ENCODE results near the gene PPP2R5C.

The PPP2R5C gene

GRCh38 chr14:101731187-101732080 lies 30.1 kb upstream of the PPP2R5C start:
- H3K36me3 ChIP-seq = no peaks in the 10 kb centered on the region
- no peak overlapping the region for H3K4me3 ChIP-seq (ENCODE audit: low read depth, low read length)
- H3K27me3 ChIP-seq (ENCODE audit: insufficient read depth, low read depth, severe bottlenecking) = no peaks in the 10 kb centered on the region
- peak overlapping the region; percentile 18 for H3K27ac ChIP-seq
- peak; percentile 65 for DNase-seq
- no peak for TF ChIP-seq CTCF (IDR thresholded peaks at IDR 0.05; ENCODE audit: low read depth, low read length)
- H3K9me3 ChIP-seq (ENCODE audit: severe bottlenecking) = peaks cover 2% of the 10 kb centered on the region

- Histone ChIP-seq H3K9me3 (ENCODE audit: severe bottlenecking) (peaks cover 2% of the 10 kb centered on the region), H3K27ac (no peak overlapping the region), H3K4me3 (ENCODE audit: low read depth, low read length) (no peak overlapping the region), H3K27me3 (ENCODE audit: insufficient read depth, low read depth, severe bottlenecking) (no peaks in the 10 kb centered on the region), H3K36me3 (no peaks in the 10 kb centered on the region)
- TF ChIP-seq CTCF (IDR thresholded peaks at IDR 0.05; ENCODE audit: low read depth, low read length) = no peak
- no peak for DNase-seq
Observed at GRCh38 chr14:101732118-101732517, 29.4 kb upstream of the PPP2R5C start.

- no peaks in the 10 kb centered on the region for H3K27me3 ChIP-seq (ENCODE audit: insufficient read depth, low read depth, severe bottlenecking)
- H3K4me3 ChIP-seq (ENCODE audit: low read depth, low read length) = no peak overlapping the region
- peaks cover 2% of the 10 kb centered on the region for H3K9me3 ChIP-seq (ENCODE audit: severe bottlenecking)
- no peaks in the 10 kb centered on the region for H3K36me3 ChIP-seq
- no peak for DNase-seq
- no peak for TF ChIP-seq CTCF (IDR thresholded peaks at IDR 0.05; ENCODE audit: low read depth, low read length)
- H3K27ac ChIP-seq = no peak overlapping the region
Observed at GRCh38 chr14:101733211-101733610, 28.3 kb upstream of the PPP2R5C start.

- Histone ChIP-seq H3K36me3 (no peaks in the 10 kb centered on the region), H3K4me3 (ENCODE audit: low read depth, low read length) (no peak overlapping the region), H3K9me3 (ENCODE audit: severe bottlenecking) (peaks cover 2% of the 10 kb centered on the region), H3K27ac (no peak overlapping the region), H3K27me3 (ENCODE audit: insufficient read depth, low read depth, severe bottlenecking) (no peaks in the 10 kb centered on the region)
- no peak for TF ChIP-seq CTCF (IDR thresholded peaks at IDR 0.05; ENCODE audit: low read depth, low read length)
- DNase-seq = no peak
Observed at GRCh38 chr14:101734246-101734847, 27.2 kb upstream of the PPP2R5C start.

- TF ChIP-seq CTCF (IDR thresholded peaks at IDR 0.05; ENCODE audit: low read depth, low read length) = no peak
- H3K4me3 ChIP-seq (ENCODE audit: low read depth, low read length) = no peak overlapping the region
Observed at GRCh38 chr14:101735453-101735852, 26.1 kb upstream of the PPP2R5C start.

More at GRCh38 chr14:101735453-101735852, 26.1 kb upstream of the PPP2R5C start:
- no peak for DNase-seq
- Histone ChIP-seq H3K27ac (no peak overlapping the region), H3K27me3 (ENCODE audit: insufficient read depth, low read depth, severe bottlenecking) (no peaks in the 10 kb centered on the region), H3K9me3 (ENCODE audit: severe bottlenecking) (peaks cover 5% of the 10 kb centered on the region), H3K36me3 (no peaks in the 10 kb centered on the region)
